Thoracic aorta (tissue), 2 donors: ENCODE data around the gene LRRC1. TPM values are rescaled to one million over a fixed set of nuclear protein-coding genes. Genes with fewer than 3 reads are reported as not detected.

Experiments used
- ATAC-seq: fragments of 150-250 bp; one replicate; pipeline ENCODE4 v1.8.0; 2017; ENCODE audit warnings: low read depth; ENCODE audit not compliant: insufficient number of reproducible peaks, low FRiP score
- DNase-seq: peaks from one replicate; pipeline ENCODE4 v3.0.0-alpha.2; 2020; ENCODE audit warnings: low spot score
- H3K27ac ChIP-seq, 2 donors: fragments of 200-600 bp; sonication (generic); 1 replicate in 1 of 2; 2 replicates in 1 of 2; pipeline ENCODE4 v1.5.1; 2016; ENCODE audit warnings: mild to moderate bottlenecking in 2 of 2, moderate library complexity in 2 of 2
- H3K27me3 ChIP-seq: fragments of 200-600 bp; sonication (generic); replicated peaks from 2 replicates; pipeline ENCODE4 v1.6.0; 2016; ENCODE audit warnings: mild to moderate bottlenecking; ENCODE audit not compliant: insufficient read depth
- H3K36me3 ChIP-seq: fragments of 200-600 bp; sonication (generic); one replicate; pipeline ENCODE4 v1.5.1; 2016
- H3K4me1 ChIP-seq, 2 donors: fragments of 200-600 bp; sonication (generic); 1 replicate in 1 of 2; 2 replicates in 1 of 2; pipeline versions ENCODE4 v1.5.1 to v1.6.0; 2016; ENCODE audit warnings: low read depth in 2 of 2, mild to moderate bottlenecking in 1 of 2; ENCODE audit not compliant: control insufficient read depth in 1 of 2
- H3K4me3 ChIP-seq: fragments of 200-600 bp; sonication (generic); 2 replicates; pipeline ENCODE4 v1.5.1; 2016; ENCODE audit warnings: mild to moderate bottlenecking
- H3K9me3 ChIP-seq: fragments of 200-600 bp; sonication (generic); 2 replicates; pipeline ENCODE4 v1.5.1; 2016
- CTCF ChIP-seq: fragments of 200-600 bp; sonication (generic); IDR thresholded peaks from one replicate; pipeline ENCODE4 v1.5.1; 2019; ENCODE audit warnings: antibody characterized with exemption
- total RNA-seq, 2 donors: library from RNA; depleted of rRNA; stranded (reverse); fragments of >200 nt; gene quantifications; one replicate each; pipeline versions ENCODE4 v1.1.0 to v1.2.3, GENCODE V29; 2016

Gene LRRC1
- total RNA-seq, 2 donors from 2014 or later, result 18.5 to 22.8 TPM

- no peaks in the 10 kb centered on the region for H3K36me3 ChIP-seq
- H3K9me3 ChIP-seq, result no peaks in the 10 kb centered on the region
- no peak overlapping the region for H3K27ac ChIP-seq
- H3K4me1 ChIP-seq, result peaks cover 10 to 30% of the 10 kb centered on the region in 2 donors
- no peaks in the 10 kb centered on the region for H3K27me3 ChIP-seq
- no peak overlapping the region for H3K4me3 ChIP-seq
- TF ChIP-seq CTCF, result no peak
- DNase-seq (no peak), ATAC-seq (no peak)
Observed at GRCh38 chr6:53808302-53808881, 13.6 kb downstream of the LRRC1 start.

GRCh38 chr6:53809691-53810090, 14.9 kb downstream of the LRRC1 start:
- ATAC-seq (no peak), DNase-seq (no peak)
- no peak for TF ChIP-seq CTCF
- no peak overlapping the region for H3K27ac ChIP-seq
- H3K4me1 ChIP-seq, result peaks cover 6 to 30% of the 10 kb centered on the region in 2 donors
- no peaks in the 10 kb centered on the region for H3K36me3 ChIP-seq
- no peak overlapping the region for H3K4me3 ChIP-seq
- H3K27me3 ChIP-seq, result no peaks in the 10 kb centered on the region
- H3K9me3 ChIP-seq, result no peaks in the 10 kb centered on the region

- H3K27ac ChIP-seq, result peak overlapping the region in 1 of 2 donors; percentile 13
- no peak for ATAC-seq
Observed at GRCh38 chr6:53811082-53811481, 16.3 kb downstream of the LRRC1 start.

GRCh38 chr6:53811746-53812145, 16.9 kb downstream of the LRRC1 start:
- Histone ChIP-seq H3K9me3 (no peaks in the 10 kb centered on the region), H3K4me3 (no peak overlapping the region), H3K4me1 (peaks cover 8 to 34% of the 10 kb centered on the region in 2 donors), H3K27me3 (no peaks in the 10 kb centered on the region), H3K27ac (peak overlapping the region in 1 of 2 donors; percentile 13), H3K36me3 (no peaks in the 10 kb centered on the region)
- DNase-seq, result no peak
- ATAC-seq, result no peak
- TF ChIP-seq CTCF, result no peak

More at GRCh38 chr6:53811082-53811481, 16.3 kb downstream of the LRRC1 start:
- DNase-seq, result no peak
- peaks cover 4 to 30% of the 10 kb centered on the region in 2 donors for H3K4me1 ChIP-seq
- TF ChIP-seq CTCF, result no peak
- no peaks in the 10 kb centered on the region for H3K27me3 ChIP-seq
- no peak overlapping the region for H3K4me3 ChIP-seq
- H3K36me3 ChIP-seq, result no peaks in the 10 kb centered on the region
- H3K9me3 ChIP-seq, result no peaks in the 10 kb centered on the region

GRCh38 chr6:53813096-53813495, 18.3 kb downstream of the LRRC1 start:
- Histone ChIP-seq H3K9me3 (no peaks in the 10 kb centered on the region), H3K36me3 (no peaks in the 10 kb centered on the region), H3K4me1 (peaks cover 8 to 45% of the 10 kb centered on the region in 2 donors), H3K4me3 (no peak overlapping the region), H3K27me3 (no peaks in the 10 kb centered on the region), H3K27ac (no peak overlapping the region)
- DNase-seq (no peak), ATAC-seq (no peak)
- no peak for TF ChIP-seq CTCF
